ENCODE data around the gene DPF3. TPM values are rescaled to one million over a fixed set of nuclear protein-coding genes. Genes with fewer than 3 reads are reported as not detected.
A peak's percentile ranks its signal among the peaks of the same experiment; 100 is the strongest.
"Not testable (repeated sequence)": the region's sequence is repeated elsewhere in the genome, so short reads cannot be mapped to it uniquely, and the experiment has no call there.

The DPF3 gene
- total RNA-seq, 2 donors from 2014 or later, result 0.19 to 0.93 TPM

DNA sequence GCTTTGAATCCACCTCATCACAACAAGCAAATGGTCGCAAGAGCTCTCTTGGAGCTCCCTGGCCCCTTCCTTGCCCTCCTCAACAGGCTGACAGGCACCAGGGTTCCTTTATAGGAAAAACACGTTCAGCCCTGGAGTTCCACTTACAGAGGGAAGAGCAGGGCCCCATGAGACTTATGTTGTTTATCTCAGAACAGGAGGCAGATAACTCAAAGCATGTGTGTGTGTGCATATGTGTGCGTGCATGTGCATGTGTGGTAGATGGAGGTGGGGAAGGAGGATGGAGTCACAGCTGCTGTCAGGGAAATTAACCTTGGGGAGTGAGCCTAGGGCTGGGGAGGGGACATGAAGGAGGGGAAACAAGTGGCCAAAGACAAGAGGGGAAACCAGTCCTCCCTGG, 138.1 kb downstream of the DPF3 start:
- intact Hi-C loops (cut with DNase I), result no loop called here
- peak; percentile 44 for DNase-seq (ENCODE audit: low spot score)

DNA sequence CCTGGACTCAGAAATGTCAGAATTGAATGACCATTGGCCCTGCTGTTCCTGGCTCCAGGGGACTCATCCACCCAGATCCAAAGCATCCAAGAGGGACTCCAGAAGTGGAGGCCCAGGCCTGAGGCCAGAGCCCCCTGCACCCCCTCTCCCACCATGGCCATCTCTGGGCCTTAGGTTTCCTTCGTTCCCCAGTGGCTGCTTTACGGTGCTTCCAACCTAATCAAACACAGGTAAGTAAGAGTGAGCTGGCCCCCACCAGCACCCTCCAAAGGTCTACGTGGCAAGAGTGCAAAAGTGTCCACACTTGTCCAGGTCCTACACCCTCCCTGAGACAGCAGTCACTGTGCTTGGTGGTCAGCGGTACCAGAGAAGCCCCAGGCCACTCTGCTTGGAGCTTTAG, 139.0 kb downstream of the DPF3 start:
- peak; percentile 34 for DNase-seq (ENCODE audit: low spot score)
- intact Hi-C loops (cut with DNase I), result no loop called here

DNA sequence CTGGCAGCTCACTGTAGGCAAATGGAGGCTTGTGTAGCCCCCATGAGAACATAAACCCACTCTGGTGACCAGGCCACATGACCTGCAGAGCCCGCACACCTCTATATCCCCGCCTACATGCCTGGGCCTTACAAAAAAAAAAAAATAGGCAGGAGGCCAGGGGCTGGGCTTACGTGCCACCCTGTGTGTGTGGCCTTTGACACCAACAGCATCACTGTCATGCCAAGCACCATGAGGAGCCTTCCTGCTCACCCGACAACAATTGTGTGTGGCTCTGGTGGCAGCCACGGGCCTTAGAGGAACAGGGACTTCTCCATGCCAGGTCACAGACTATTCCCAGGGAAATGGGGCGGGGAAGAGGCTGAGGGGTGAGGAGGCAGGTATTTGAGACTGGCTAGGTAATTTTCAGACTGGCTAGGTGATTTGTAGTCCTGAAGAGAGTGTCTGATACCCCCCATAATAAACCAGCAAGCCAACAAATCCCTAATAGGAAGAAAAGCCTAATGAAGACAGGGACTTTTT, 140.0 kb downstream of the DPF3 start:
- intact Hi-C loops (cut with DNase I), result loop anchor here in 1 of 2 donors (2.0 kb wide), 1 partner anchor 77 kb away; no protein-coding TSS in a partner anchor
- DNase-seq (ENCODE audit: low spot score), result peak; percentile 45

DNA sequence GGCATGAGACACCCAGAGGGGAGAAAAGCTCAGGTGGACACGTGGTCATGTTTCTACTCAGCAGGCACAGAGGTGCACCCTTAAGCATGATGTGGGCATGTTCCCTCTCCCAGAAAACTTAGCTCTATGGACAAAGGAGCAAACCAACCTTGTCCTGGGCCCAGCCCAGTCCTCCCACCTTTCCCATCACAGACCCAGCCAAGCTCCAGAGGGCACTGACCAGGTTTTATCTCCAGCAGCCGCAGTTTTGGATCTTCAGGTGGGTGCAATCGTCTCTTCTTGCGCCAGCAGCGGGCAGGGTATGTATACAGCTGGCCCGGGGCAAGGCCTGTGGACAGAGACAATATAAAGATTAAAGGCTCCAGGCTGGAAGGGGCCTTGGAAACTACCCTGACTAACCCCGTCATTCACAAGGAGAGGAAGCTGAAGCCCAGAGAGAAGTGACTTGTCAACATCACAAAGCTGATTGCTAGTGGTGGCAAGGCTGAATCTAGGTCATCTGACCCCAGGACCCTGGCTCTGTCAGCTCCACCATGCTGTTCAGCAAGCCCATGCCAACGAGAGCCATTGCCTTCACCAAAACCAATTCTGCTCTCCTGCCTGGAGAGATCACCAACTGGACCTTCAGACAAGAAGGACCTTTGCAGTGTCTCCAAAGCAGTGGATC, 140.7 kb downstream of the DPF3 start:
- intact Hi-C loops (cut with DNase I), result loop anchor here in 1 of 2 donors (2.0 kb wide), 1 partner anchor 76 kb away; no protein-coding TSS in a partner anchor

DNA sequence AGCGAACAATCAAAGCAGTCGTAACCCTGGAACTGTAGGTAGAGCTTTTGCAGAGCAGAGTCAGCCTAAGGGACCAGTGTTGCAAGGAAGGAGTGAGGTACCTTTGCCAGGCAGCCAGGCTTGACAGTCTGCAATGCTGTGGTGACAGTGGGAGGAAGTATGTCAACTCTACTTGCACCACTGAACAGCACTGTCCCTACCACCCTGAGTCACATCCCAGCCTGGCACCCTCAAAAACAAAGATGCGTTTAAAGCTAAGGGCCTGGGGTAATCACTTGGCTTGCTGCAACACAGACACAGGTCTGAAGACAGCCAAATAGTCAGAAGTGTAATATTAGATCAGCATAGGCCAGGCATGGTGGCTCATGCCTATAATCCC, 141.9 kb downstream of the DPF3 start:
- intact Hi-C loops (cut with DNase I), result loop anchor here in 1 of 2 donors (2.0 kb wide), 1 partner anchor 75 kb away; no protein-coding TSS in a partner anchor
- peak; percentile 36 for DNase-seq (ENCODE audit: low spot score)

More for the DNA sequence above, 140.7 kb downstream of the DPF3 start:
- peak; percentile 47 for DNase-seq (ENCODE audit: low spot score)

DNA sequence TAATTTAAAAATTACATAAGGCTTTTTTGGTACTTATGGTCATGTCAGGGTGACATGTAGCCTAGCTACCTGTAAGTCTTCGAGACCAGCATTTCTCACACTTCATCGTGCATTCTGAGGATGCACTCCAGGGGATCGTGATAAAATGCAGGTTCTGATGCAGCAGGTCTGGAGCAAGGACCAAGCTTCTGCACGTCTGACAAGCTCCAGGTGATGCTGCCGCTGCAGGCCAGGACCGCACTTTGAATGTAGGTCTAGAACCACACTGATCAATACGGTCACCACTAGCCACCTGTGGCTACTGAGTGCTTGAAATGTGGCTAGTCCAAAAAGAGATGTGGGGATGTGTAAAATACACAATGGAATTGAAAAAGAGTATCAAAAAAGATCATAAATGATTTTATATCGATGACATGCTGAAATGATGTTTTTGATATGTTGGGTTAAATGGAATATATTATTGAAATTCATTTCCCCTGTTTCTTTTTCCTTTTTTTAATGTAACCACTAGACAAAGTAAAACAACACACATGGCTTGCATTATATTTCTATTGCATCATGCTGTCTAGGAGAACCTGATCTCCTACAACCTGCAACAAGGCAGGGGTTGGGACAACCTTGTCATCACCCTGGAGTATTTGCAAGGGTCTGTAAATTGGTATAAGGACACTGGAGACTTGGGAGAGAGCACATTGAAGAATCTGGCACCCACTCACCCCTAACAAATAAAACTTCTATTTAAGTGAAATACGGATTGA, 142.4 kb downstream of the DPF3 start:
- intact Hi-C loops (cut with DNase I), result loop anchor here in 1 of 2 donors (2.0 kb wide), 1 partner anchor 75 kb away; no protein-coding TSS in a partner anchor
- DNase-seq (ENCODE audit: low spot score), result peak; percentile 64

DNA sequence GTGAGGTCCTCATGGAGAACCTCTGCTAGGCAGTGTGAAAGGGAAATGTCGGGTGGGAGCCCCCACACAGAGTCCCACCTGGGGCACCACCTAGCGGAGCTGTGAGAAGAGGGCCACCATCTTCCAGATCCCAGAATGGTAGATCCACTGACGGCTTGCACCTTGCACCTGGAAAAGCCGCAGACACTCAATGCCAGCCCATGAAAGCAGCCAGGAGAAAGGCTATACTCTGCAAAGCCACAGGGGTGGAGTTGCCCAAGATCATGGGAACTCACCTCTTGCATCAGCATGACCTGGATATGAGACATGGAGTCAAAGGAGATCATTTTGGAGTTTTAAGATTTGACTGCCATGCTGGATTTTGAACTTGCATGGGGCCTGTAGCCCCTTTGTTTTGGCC, 145.0 kb downstream of the DPF3 start:
- intact Hi-C loops (cut with DNase I); DNase-seq (ENCODE audit: low spot score): not testable (repeated sequence)

DNA sequence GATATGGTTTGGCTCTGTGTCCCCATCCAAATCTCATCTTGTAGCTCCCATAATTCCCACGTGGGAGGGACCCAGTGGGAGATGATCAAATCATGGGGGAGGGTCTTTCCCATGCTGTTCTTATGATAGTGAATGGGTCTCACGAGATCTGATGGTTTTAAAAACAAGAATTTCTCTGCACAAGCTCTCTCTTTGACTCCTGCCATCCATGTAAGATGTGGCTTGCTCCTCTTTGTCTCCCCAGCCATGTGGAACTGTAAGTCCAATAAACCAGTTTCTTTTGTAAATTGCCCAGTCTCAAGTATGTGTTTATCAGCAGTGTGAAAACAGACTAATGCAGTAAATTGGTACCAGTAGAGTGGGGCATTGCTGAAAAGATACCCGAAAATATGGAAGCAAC, 146.2 kb downstream of the DPF3 start:
- DNase-seq (ENCODE audit: low spot score), result no peak
- intact Hi-C loops (cut with DNase I), result no loop called here

DNA sequence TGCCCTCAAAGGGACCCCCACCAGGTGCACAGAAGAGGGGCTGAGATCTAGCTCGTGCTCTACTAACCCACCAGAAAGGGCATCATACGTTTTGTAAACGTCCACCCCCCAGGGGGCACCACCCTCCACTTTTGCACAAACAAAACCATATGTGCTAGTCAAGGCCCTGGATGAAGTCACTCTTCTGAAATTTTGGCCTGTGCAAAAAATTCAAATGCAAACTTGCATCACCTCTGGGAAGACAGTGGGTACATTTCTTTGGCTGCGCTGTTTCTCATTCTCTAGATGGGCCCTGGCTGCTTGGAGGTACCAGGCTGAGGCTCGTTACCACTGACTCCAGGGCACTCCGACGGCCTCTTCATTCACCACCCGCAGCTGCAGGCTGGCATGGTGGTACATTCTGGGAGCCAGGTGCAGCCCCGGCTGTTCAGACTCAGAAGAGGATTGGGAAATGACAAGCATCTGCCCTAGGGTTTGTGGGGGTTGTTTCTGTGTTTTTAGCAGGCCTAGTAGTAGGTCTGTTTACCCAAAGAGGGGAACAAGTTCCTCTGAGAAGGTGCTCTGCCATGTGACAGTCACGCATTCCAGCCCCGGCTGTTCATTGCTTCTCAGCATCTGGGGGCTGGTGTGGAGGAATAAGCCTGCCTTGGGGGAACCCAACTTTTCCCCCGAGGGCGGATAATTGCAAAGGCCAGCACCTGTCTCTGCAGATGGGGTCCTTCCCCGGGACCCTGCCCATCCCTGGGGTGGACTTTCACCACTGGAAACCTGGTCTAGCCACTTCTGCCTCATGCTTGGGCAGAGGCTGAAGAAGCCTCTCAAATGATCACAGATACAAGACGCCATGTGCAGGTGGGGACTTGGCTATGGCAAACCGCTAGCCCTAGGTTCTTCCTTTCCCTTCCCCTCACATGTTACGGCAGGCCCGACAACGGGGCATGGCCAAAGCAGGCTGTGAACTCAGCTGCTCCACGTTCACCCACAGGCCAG, 147.6 kb downstream of the DPF3 start:
- intact Hi-C loops (cut with DNase I), result no loop called here

DNA sequence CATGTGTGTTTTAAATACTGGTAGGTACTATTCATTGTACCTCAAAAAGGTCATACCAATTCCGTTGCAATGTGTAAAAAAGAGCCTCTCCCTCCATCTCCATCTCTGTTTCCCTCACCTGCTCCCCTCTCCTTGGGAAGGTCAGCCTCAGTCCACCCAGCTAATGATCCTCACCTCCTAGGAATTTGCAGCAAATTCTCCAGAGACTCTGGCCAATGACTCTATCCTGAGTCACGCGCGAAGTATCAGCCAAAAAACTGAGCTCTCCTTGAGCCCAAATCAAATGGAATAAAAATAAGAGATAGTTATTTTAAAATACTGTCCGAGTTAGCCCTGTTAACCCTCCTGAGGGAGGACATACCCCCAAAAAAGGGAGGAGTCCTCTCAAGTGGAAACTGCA, 148.4 kb downstream of the DPF3 start:
- intact Hi-C loops (cut with DNase I), result no loop called here
- no peak for DNase-seq (ENCODE audit: low spot score)

More for the DNA sequence above, 147.6 kb downstream of the DPF3 start:
- no peak for DNase-seq (ENCODE audit: low spot score)

DNA sequence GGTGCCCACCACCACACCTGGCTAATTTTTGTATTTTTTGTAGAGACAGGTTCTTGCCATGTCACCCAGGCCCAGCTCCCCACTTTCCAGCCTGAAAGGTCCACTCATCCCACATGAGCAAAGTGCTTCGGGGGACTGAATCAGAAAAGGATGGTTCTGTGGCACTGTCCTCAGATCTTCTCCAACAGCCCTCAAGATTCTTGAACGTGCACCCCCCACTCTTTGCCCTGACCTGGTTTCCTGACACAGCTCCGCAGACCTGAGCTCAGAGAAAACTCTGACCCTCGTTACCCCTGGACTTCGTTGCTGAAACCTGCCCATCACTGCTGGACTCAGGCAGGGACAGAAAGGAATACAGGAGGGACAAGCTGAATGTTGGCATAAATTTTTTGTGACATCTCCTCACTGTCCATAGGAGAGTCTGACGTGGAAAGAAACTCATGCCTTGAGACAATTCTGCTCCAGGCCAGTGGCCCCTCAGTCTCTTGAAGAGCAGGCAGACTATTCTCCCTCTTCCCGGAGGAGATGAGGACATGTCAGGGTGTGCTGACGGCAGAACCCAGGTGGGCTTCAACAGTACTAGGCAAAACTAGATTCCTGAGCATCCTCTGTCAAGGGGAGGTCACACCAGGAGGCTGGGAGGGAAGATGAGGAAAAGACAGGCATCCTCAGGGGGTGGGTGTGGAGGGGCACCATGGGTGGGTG, 149.3 kb downstream of the DPF3 start:
- DNase-seq (ENCODE audit: low spot score), result no peak
- intact Hi-C loops (cut with DNase I), result no loop called here

DNA sequence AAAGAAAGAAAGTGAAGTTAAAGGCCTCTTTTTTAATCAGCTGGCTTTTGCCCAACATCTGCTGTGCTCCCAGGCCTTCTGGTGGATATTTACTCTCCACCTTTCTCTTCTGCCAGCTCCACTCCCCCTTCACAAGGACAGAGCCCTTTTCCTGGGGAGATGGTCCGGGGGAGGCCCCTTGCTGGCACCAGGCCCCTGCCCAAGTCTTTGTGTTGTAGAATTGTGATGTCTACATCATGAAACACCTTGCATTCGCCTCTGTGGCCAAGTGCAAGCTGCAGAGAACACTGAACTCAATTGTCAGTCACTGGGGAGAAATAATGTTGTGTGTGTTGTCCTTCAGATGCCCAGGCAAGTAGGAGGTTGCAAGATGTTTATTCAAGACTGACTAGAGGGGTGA, 150.3 kb downstream of the DPF3 start:
- no peak for DNase-seq (ENCODE audit: low spot score)
- intact Hi-C loops (cut with DNase I), result no loop called here

DNA sequence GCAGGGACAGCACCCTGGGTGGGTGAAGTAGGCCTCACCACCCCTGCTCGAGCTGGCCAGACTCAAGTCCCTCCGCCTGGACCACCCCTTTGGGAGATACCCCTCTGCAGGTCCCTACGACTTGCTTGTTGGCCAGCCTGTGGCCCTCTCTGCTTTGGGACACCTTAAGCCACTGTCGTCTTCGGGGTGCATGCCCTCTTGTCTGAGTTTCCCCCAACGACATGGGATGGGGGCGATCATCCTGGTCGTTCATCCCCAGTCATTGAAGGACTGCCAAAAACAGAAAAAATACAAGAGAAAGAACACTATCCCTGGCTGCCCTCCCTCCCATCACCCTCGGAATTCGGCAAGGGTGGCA, 151.1 kb downstream of the DPF3 start:
- DNase-seq (ENCODE audit: low spot score), result no peak
- intact Hi-C loops (cut with DNase I), result no loop called here

DNA sequence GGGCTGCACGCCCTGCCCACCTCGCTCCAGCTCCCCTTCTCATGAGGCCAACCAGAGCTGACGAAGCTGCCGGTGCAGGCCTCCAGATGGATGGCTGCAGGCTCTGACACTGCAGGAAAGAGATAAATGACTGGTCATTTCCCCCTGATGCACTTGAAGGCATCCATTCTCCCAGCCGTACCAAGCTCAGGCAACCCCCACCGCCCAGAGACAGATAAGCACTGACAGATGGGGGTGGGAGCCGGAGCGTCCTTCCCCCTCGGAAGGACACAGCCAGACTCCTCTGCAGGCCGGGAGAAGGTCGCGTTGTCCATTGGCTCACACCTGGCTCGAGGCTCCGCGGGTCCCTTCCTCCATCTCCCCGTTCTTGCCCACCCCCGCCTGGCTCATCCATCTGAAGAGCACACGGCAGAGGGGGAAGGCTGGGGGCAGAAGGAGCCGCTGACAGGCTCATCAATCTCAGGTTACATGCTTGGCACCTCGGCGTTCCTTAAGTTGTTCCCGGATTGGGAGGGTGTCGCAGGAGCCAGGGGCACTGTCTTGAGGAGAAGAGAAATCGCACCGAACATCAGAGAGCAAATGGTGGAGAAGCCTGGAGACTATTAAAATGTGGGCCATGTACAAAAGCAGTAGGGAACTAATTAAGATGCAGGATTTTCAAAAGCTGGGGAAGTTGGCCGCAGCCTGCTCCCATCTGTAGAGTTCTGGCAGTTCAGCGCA, 151.6 kb downstream of the DPF3 start:
- no peak for DNase-seq (ENCODE audit: low spot score)
- intact Hi-C loops (cut with DNase I), result no loop called here

DNA sequence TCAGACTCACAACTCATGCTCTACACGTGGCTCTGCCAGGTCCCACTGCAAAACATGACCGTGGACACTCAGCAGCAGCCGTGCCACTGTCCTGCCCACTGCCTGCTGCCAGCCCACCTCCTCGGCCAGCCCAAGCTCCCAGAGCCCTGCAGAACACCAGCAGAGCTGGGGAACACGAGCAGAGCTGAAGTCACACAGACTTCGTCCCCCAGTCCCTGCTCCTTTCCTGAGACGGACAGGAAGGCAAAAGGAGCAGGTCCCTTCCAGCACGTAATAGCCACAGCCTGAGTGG, 152.1 kb downstream of the DPF3 start:
- intact Hi-C loops (cut with DNase I), result no loop called here
- DNase-seq (ENCODE audit: low spot score), result no peak

DNA sequence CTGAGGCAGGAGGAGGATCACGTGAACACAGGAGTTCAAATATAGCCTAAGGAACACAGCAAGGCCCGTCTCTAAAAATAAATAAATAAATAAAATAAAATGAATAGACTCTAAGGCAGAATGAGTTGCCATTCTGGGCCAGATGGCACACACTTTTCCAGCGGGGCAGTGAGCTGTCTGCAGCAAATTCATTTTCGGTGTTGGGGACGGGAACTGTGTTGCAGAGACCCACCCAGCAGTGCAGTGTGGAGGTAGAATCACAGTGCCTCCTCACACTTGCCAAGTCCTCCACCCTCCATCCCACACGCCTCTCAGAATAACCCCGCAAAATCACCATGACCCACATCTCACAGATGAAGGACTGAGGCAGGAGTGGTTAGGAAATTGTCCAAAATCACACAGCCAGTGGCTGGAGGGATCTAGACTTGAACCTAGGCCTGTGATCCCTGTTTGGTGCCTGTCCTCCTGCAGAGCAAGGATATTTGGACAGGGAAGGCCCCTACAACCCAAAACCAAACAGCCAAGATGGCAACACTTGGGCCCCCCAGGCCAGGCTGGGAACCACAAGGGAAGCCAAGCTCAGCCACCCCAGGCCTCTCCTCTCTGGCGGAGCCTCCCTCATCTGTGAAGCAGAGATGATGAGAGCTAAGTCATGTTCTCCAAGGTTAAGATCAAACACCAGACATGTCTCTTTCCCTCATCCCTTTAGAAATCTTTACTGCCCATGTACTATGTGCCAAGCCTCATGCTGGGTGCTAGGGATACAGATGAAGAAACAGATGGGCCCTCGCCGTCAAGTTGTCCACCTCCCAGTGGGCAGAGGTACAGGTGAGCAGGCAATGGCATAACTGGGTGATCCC, 152.7 kb downstream of the DPF3 start:
- intact Hi-C loops (cut with DNase I), result no loop called here
- no peak for DNase-seq (ENCODE audit: low spot score)

DNA sequence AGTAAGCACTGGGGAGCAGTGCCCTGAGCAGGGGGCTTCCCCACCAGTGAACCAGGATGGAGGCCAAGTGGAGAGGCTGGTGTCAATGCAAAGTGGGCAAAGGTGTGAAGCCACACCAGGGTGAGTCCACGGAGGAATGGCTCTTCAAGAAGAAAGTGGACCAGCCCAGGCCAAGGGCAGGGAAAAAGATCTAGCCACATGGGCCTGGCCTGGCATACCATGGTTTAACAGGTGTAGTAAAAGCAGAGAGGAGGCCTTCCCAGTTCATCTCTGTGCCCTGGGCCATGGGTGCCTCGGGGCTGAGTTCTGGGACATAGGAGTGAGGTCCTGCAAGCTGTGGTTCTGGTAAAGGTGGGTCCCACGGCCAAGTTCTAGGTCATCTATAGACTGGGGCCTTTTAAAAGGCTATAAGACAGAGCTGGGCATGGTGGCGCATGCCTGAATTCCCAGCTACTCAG, 153.4 kb downstream of the DPF3 start:
- intact Hi-C loops (cut with DNase I), result no loop called here

More for the DNA sequence above, 153.4 kb downstream of the DPF3 start:
- DNase-seq (ENCODE audit: low spot score), result no peak

Measured in posterior vena cava (tissue), 2 donors.